ENCODE data around the gene ANKRD27. TPM values are rescaled to one million over a fixed set of nuclear protein-coding genes. Genes with fewer than 3 reads are reported as not detected.

ANKRD27 gene
- total and polyA plus RNA-seq, 10 of the 15 experiments (the other 5 are each of a cell fraction or from before 2014, with no cell fraction given) = 2.8 to 49.9 (median 28.5) TPM

- no peak overlapping the region for H2AFZ ChIP-seq (ENCODE audit: control insufficient read depth, low read depth, low read length)
- intact Hi-C loops (cut with micrococcal nuclease; ENCODE audit: unreplicated experiment) (no loop called here), in situ Hi-C loops (cut with MboI) (no loop called here)
- WGBS (ENCODE audit: insufficient coverage, insufficient replicate concordance, low lambda C conversion rate, missing lambda C conversion rate) = 88% methylated on average over 15 of the region's 15 CpGs
- peaks cover 3 to 15% of the 10 kb centered on the region in 2 experiments; a peak in 3 of 4 replicates for H3K36me3 ChIP-seq (ENCODE audit: control insufficient read depth in 2 of 2, insufficient read depth in 2 of 2, low read length in 1 of 2)
- no peaks in the 10 kb centered on the region for H3K79me2 ChIP-seq (ENCODE audit: control insufficient read depth, insufficient read depth, low read length)
- SMC1A ChIA-PET (ENCODE audit: uncharacterized antibody, unreplicated experiment) = no interaction called here
- H3K4me3 ChIP-seq = no peak overlapping the region
- H4K20me1 ChIP-seq (ENCODE audit: control insufficient read depth, insufficient read depth) = no peaks in the 10 kb centered on the region
- FAIRE-seq = no peak
- no peak for TF ChIP-seq BCL11A (IDR thresholded peaks at IDR 0.05; ENCODE audit: low read depth, low read length)
- TF ChIP-seq CEBPZ (IDR thresholded peaks at IDR 0.05; ENCODE audit: low read depth, low read length) = no peak
- no peak for TF ChIP-seq SPI1 (IDR thresholded peaks at IDR 0.05; ENCODE audit: borderline replicate concordance, insufficient read depth, low read depth, low read length)
- H3K9me3 ChIP-seq (replicated peaks; ENCODE audit: control insufficient read depth, insufficient read depth, low read length) = no peaks in the 10 kb centered on the region
- no peak overlapping the region for H3K9ac ChIP-seq (ENCODE audit: control insufficient read depth, insufficient read depth, low read length)
- no peak for DNase-seq (ENCODE audit: low read depth, low spot score)
- no TSS peak for BruUV-seq (replicated peaks)
- no peak overlapping the region for H3K27ac ChIP-seq (ENCODE audit: control insufficient read depth, insufficient read depth)
- no peak overlapping the region for H3K4me2 ChIP-seq (ENCODE audit: control insufficient read depth, insufficient read depth)
- ATAC-seq = no peak
- H3K27me3 ChIP-seq (replicated peaks in 1 of 2; ENCODE audit: control insufficient read depth in 2 of 2, insufficient read depth in 2 of 2, low read length in 1 of 2) = no peaks in the 10 kb centered on the region
- RAD21 ChIA-PET (ENCODE audit: unreplicated experiment) = no interaction called here
- H3K4me1 ChIP-seq (ENCODE audit: control insufficient read depth, insufficient read depth, low read length) = no peaks in the 10 kb centered on the region
- POLR2A ChIA-PET = no interaction called here
- CTCF ChIA-PET = no interaction called here
Observed at GRCh38 chr19:32606289-32606688, 68.7 kb downstream of the ANKRD27 start.

GRCh38 chr19:32605544-32605943, 69.4 kb downstream of the ANKRD27 start:
- SMC1A ChIA-PET (ENCODE audit: uncharacterized antibody, unreplicated experiment) = no interaction called here
- no peak for ATAC-seq
- Histone ChIP-seq H2AFZ (ENCODE audit: control insufficient read depth, low read depth, low read length) (no peak overlapping the region), H4K20me1 (ENCODE audit: control insufficient read depth, insufficient read depth) (no peaks in the 10 kb centered on the region), H3K4me1 (ENCODE audit: control insufficient read depth, insufficient read depth, low read length) (no peaks in the 10 kb centered on the region), H3K27me3 (replicated peaks in 1 of 2; ENCODE audit: control insufficient read depth in 2 of 2, insufficient read depth in 2 of 2, low read length in 1 of 2) (no peaks in the 10 kb centered on the region), H3K9me3 (replicated peaks; ENCODE audit: control insufficient read depth, insufficient read depth, low read length) (no peaks in the 10 kb centered on the region), H3K36me3 (ENCODE audit: control insufficient read depth in 2 of 2, insufficient read depth in 2 of 2, low read length in 1 of 2) (peaks cover 3 to 15% of the 10 kb centered on the region in 2 experiments; a peak in 3 of 4 replicates), H3K4me2 (ENCODE audit: control insufficient read depth, insufficient read depth) (no peak overlapping the region), H3K27ac (ENCODE audit: control insufficient read depth, insufficient read depth) (no peak overlapping the region), H3K4me3 (no peak overlapping the region), H3K9ac (ENCODE audit: control insufficient read depth, insufficient read depth, low read length) (no peak overlapping the region), H3K79me2 (ENCODE audit: control insufficient read depth, insufficient read depth, low read length) (no peaks in the 10 kb centered on the region)
- no peak for DNase-seq (ENCODE audit: low read depth, low spot score)
- in situ Hi-C loops (cut with MboI) = no loop called here
- WGBS (ENCODE audit: insufficient coverage, insufficient replicate concordance, low lambda C conversion rate, missing lambda C conversion rate) = 97% methylated on average over 21 of the region's 21 CpGs
- no peak for FAIRE-seq
- BruUV-seq (replicated peaks) = no TSS peak
- CTCF ChIA-PET = interaction anchor here (1.0 kb wide), 1 partner anchor 142 kb away, joined by 4 read pairs; no protein-coding TSS in a partner anchor
- RAD21 ChIA-PET (ENCODE audit: unreplicated experiment) = no interaction called here
- POLR2A ChIA-PET = no interaction called here
- intact Hi-C loops (cut with micrococcal nuclease; ENCODE audit: unreplicated experiment) = no loop called here
- TF ChIP-seq E2F4 (IDR thresholded peaks at IDR 0.05; ENCODE audit: low read depth, low read length) (no peak), SREBF2 (IDR thresholded peaks at IDR 0.05; ENCODE audit: low read length) (no peak), MLLT1 (IDR thresholded peaks at IDR 0.05) (no peak), NFYA (IDR thresholded peaks at IDR 0.05; ENCODE audit: borderline replicate concordance, low read depth, low read length) (no peak), SMAD5 (IDR thresholded peaks at IDR 0.05; ENCODE audit: low read depth) (no peak), JUNB (IDR thresholded peaks at IDR 0.05) (no peak)

Data from GM12878 (cell line).